ENCODE measurements around the gene RSAD1.

DNA sequence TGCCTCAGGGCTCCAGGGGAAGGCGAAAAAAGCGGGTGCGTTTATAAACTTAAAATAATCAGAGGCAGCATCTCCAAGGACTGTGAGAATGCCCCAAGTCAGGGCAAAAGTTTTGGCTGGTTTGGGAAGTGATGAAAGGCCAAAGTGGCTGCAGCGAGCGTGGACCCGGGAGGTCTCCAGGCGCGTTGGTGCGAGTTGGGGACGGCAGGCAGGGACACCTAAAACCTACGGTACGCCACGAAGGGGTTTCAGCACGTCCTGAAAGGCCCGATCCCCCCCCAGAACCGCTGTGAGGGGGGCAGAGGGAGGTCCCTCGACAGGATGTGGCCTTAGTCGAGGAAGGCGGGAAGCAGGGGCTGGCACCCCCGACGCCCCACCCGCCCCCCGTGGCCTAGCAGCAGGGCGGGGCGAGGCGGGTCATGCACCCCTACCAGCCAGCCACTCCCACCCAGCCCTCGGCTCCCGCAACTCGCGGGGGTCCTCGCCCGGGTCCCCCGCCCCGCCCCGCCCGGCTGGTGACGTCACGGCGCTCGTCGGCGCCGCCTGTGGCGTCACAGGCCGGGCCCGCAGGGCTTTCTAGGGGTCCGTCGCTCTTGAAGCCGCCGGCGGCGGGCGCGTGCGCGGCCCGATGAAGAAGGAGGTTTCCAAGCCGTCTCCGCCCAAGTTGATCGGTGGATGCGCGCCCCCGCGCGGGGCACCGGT, 29.4 kb downstream of the RSAD1 start, which contains the start of gene MYCBPAP:
- TF ChIP-seq, protein P1, sequence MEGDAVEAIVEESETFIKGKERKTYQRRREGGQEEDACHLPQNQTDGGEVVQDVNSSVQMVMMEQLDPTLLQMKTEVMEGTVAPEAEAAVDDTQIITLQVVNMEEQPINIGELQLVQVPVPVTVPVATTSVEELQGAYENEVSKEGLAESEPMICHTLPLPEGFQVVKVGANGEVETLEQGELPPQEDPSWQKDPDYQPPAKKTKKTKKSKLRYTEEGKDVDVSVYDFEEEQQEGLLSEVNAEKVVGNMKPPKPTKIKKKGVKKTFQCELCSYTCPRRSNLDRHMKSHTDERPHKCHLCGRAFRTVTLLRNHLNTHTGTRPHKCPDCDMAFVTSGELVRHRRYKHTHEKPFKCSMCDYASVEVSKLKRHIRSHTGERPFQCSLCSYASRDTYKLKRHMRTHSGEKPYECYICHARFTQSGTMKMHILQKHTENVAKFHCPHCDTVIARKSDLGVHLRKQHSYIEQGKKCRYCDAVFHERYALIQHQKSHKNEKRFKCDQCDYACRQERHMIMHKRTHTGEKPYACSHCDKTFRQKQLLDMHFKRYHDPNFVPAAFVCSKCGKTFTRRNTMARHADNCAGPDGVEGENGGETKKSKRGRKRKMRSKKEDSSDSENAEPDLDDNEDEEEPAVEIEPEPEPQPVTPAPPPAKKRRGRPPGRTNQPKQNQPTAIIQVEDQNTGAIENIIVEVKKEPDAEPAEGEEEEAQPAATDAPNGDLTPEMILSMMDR (IDR thresholded peaks at IDR 0.05) = no peak
- TF ChIP-seq POLR2A (IDR thresholded peaks at IDR 0.05) = no peak
